ENCODE results near the gene HNRNPA1. TPM values are rescaled to one million over a fixed set of nuclear protein-coding genes. Genes with fewer than 3 reads are reported as not detected.

HNRNPA1 gene
- total RNA-seq, 1 donor from 2014 or later = 659 TPM

Other genes with a start within 250 kb of the HNRNPA1 start
- gene HOXC5, start 247.7 kb upstream of the HNRNPA1 start, total RNA-seq = not detected in 2 replicates
- gene HOXC4, start 226.9 kb upstream of the HNRNPA1 start, total RNA-seq = not detected in 2 replicates
- gene SMUG1, start 91.7 kb upstream of the HNRNPA1 start, total RNA-seq = 19.4 and 20.6 TPM in 2 replicates
- 36.4 and 42.9 TPM in 2 replicates for gene CBX5, start 604 bp upstream of the HNRNPA1 start, total RNA-seq
- gene NFE2, start 20.3 kb downstream of the HNRNPA1 start, total RNA-seq = not detected in 2 replicates
- 108 and 131 TPM in 2 replicates for gene COPZ1, start 44.4 kb downstream of the HNRNPA1 start, total RNA-seq
- not detected in 2 replicates for gene GPR84, start 83.8 kb downstream of the HNRNPA1 start, total RNA-seq
- gene ZNF385A, start 104.0 kb downstream of the HNRNPA1 start, total RNA-seq = 0.74 and 0.79 TPM in 2 replicates
- gene ITGA5, start 138.5 kb downstream of the HNRNPA1 start, total RNA-seq = 848 and 1,153 TPM in 2 replicates
- not detected in 2 replicates for gene GTSF1, start 192.9 kb downstream of the HNRNPA1 start, total RNA-seq
- gene NCKAP1L, start 217.0 kb downstream of the HNRNPA1 start, total RNA-seq = under 0.01 and 0.26 TPM in 2 replicates

Measured in pulmonary artery endothelial cell (primary cell).